HUES6 (cell line): ENCODE results near the gene REV1.
"Not testable (repeated sequence)": the region's sequence is repeated elsewhere in the genome, so short reads cannot be mapped to it uniquely, and the experiment has no call there.

ENCODE experiments used
- H3K27ac ChIP-seq: 2 replicates; pipeline ENCODE4 v1.7.0; 2013; ENCODE audit warnings: low read depth, mild to moderate bottlenecking, low read length, inconsistent platforms
- H3K27me3 ChIP-seq: 2 replicates; pipeline ENCODE4 v1.6.1; 2013; ENCODE audit warnings: low read length; ENCODE audit not compliant: control insufficient read depth, insufficient read depth
- H3K36me3 ChIP-seq: 2 replicates; pipeline ENCODE4 v1.6.1; 2013; ENCODE audit warnings: low read length; ENCODE audit not compliant: control insufficient read depth, insufficient read depth
- H3K4me1 ChIP-seq: 2 replicates; pipeline ENCODE4 v1.6.1; 2013; ENCODE audit warnings: low read length; ENCODE audit not compliant: control insufficient read depth, insufficient read depth
- H3K4me3 ChIP-seq: 2 replicates; pipeline ENCODE4 v1.5.1; 2013; ENCODE audit warnings: low read depth, low read length
- H3K9ac ChIP-seq: one replicate; pipeline ENCODE4 v1.6.1; 2013; ENCODE audit warnings: mild to moderate bottlenecking, low read length
- H3K9me3 ChIP-seq: 2 replicates; pipeline ENCODE4 v1.6.1; 2013; ENCODE audit warnings: low read depth, low read length; ENCODE audit not compliant: control insufficient read depth, insufficient read depth

Gene REV1

DNA sequence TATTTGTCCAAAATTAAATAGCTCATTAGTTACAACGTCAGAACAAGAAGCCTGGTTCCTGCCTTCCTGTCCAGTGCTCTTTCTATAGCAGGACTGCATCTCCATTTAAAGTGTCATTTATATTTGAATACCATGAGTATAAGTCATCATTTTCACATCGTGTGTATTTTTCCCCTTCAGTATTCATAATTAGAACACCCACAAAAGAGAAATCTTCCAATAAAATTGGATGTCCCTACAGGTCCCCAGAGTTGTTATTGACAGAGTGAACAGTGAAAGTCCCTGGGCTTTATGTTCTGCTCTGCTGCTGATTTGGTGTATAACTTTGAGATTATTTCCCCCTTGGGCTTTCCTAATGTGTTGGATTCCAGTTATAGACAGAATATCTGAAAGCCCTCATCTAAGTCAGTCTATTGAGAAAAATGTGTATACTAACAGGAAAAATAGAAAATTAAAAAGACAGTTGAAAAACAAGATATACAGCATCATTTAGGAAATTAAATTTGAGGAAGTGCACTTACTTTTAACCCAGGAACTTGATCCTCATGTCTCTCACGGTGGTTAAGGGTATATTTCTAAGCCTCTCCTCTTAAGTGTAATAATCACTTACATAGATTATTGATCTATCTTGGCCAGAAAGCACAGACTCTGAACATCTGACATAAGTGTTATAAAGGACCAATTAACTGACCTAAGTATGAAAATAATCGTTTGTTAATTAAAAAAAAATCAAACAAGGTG lies 15.2 kb upstream of the REV1 start:
- Histone ChIP-seq H3K27me3 (no peaks in the 10 kb centered on the region), H3K36me3 (no peaks in the 10 kb centered on the region), H3K27ac (no peak overlapping the region), H3K9me3 (no peaks in the 10 kb centered on the region), H3K4me1 (no peaks in the 10 kb centered on the region), H3K9ac (no peak overlapping the region), H3K4me3 (no peak overlapping the region)

GRCh38 chr2:99503662-99504416 lies 14.0 kb upstream of the REV1 start:
- not testable (repeated sequence) for H3K4me1 ChIP-seq, H3K9ac ChIP-seq, H3K27ac ChIP-seq, H3K9me3 ChIP-seq, H3K4me3 ChIP-seq, H3K36me3 ChIP-seq, H3K27me3 ChIP-seq

GRCh38 chr2:99496021-99496420 lies 6.2 kb upstream of the REV1 start:
- peaks cover 9% of the 10 kb centered on the region for H3K4me1 ChIP-seq
- no peaks in the 10 kb centered on the region for H3K9me3 ChIP-seq
- H3K9ac ChIP-seq, result no peak overlapping the region
- no peaks in the 10 kb centered on the region for H3K36me3 ChIP-seq
- no peak overlapping the region for H3K27ac ChIP-seq
- H3K27me3 ChIP-seq, result no peaks in the 10 kb centered on the region
- no peak overlapping the region for H3K4me3 ChIP-seq

DNA sequence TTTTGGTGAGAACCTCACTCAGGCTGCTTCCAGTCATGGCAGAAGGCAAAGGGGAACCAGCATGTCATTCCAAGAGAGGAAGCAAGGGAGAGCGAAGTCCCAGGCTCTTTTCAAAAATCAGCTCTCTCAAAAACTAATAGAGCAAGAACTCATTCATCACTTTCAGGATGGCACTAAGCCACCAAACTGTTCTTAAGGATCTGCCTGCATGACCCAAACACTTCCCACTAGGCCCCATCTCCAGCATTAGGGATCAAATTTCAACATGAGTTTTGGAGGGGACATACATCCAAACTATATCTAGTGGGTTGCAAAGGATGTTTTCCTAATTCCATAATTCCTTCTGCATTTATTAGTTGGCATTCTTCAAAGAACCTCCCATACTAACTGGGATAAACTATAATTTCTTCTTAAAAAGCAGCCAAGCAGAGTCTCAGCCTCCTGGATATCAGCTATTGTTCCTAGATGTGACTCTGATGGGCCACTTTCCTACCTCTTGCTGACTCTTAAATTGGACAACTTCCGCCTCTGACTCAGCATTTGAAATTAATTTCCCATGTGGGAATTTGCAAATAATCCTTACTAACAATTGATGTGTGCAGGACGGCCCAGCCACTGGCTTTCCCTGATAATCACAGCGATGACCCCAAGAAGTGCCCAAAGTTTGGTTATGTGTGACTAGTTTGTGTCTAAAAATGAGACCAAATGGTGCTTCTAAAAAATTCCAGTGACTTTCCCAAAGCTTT lies 5.5 kb upstream of the REV1 start:
- H3K27me3 ChIP-seq, result no peaks in the 10 kb centered on the region
- H3K9me3 ChIP-seq, result no peaks in the 10 kb centered on the region
- peaks cover 9% of the 10 kb centered on the region for H3K4me1 ChIP-seq
- H3K9ac ChIP-seq, result no peak overlapping the region
- H3K36me3 ChIP-seq, result no peaks in the 10 kb centered on the region
- no peak overlapping the region for H3K4me3 ChIP-seq
- no peak overlapping the region for H3K27ac ChIP-seq

DNA sequence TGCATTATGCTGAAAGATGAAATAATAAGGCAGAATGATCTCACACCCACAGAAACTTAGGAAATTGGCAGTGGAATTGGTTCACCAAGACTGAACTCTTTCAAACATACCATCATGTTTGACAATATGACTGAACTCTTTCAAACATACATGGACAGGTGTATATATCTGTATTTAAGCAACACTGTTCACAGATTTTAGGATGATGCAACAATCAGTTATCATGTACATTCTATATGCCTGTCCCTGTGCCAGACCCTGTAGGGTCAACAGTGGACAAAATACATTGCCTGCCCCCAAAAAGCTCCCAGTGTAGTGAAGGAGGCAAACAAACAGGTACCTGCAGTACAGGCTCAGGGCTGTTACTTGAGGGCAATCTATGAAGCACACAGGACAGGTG lies 2.9 kb upstream of the REV1 start:
- Histone ChIP-seq H3K27ac (no peak overlapping the region), H3K27me3 (no peaks in the 10 kb centered on the region), H3K9ac (no peak overlapping the region), H3K36me3 (no peaks in the 10 kb centered on the region), H3K4me1 (peaks cover 10% of the 10 kb centered on the region), H3K9me3 (no peaks in the 10 kb centered on the region), H3K4me3 (no peak overlapping the region)

DNA sequence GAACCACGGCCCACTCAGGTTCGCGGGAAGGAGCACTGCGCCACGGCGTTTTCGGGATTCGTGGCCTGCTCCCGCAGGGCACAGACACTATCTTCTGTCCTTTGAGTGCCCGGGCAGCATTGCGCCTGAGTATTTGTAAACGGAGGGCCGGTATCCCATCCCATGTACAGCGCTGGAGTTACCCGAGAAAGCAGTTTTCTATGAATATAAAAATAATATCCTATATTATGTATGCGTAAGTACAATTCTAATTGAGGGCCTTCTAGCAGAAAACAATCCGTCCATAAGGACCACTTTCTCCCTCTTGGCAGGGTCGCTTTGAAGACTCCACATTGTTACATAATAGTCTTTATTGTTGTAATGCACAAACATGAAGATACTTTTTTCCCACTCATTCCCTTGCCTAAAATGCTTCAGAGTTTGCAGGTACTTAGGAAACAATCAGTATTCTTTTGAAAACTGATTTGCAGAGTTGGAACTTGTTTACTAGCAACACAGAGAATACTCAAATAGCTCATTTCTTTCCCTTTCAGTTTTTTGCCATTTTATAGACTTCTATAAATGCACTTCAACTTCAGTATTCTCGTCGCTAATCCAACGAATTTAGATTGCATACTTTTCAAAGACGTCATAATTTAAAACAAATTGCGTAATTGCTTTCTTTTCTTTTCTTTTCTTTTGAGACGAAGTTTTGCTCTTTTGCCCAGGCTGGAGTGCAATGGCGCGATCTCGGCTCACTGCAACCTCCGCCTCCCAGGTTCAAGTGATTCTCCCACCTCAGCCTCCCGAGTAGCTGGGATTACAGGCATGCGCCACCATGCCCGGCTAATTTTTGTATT lies 1.0 kb upstream of the REV1 start:
- Histone ChIP-seq H3K9me3 (no peaks in the 10 kb centered on the region), H3K4me3 (peak overlapping the region; percentile 69), H3K27me3 (no peaks in the 10 kb centered on the region), H3K36me3 (no peaks in the 10 kb centered on the region), H3K4me1 (peaks cover 16% of the 10 kb centered on the region), H3K27ac (no peak overlapping the region), H3K9ac (peak overlapping the region; percentile 83)

- Histone ChIP-seq H3K9me3 (no peaks in the 10 kb centered on the region), H3K4me3 (peak overlapping the region; percentile 83), H3K9ac (peak overlapping the region; percentile 97), H3K4me1 (peaks cover 22% of the 10 kb centered on the region), H3K36me3 (no peaks in the 10 kb centered on the region), H3K27me3 (no peaks in the 10 kb centered on the region), H3K27ac (peak overlapping the region; percentile 82; the same call in 1 of the 2 replicates)
These were observed 605 bp downstream of the REV1 start for GRCh38 chr2:99489063-99489760.

GRCh38 chr2:99488539-99489062 lies 1.2 kb downstream of the REV1 start:
- Histone ChIP-seq H3K4me3 (peak overlapping the region; percentile 83), H3K27ac (peak overlapping the region; percentile 47; the same call in 1 of the 2 replicates), H3K27me3 (no peaks in the 10 kb centered on the region), H3K4me1 (peaks cover 23% of the 10 kb centered on the region), H3K9me3 (no peaks in the 10 kb centered on the region), H3K9ac (peak overlapping the region; percentile 97), H3K36me3 (no peaks in the 10 kb centered on the region)

- H3K4me3 ChIP-seq, result peak overlapping the region; percentile 83; the same call in 1 of the 2 replicates
- H3K27me3 ChIP-seq, result no peaks in the 10 kb centered on the region
- H3K4me1 ChIP-seq, result peaks cover 23% of the 10 kb centered on the region
- no peak overlapping the region for H3K27ac ChIP-seq
- H3K9me3 ChIP-seq, result no peaks in the 10 kb centered on the region
- H3K9ac ChIP-seq, result no peak overlapping the region
- H3K36me3 ChIP-seq, result no peaks in the 10 kb centered on the region
These were observed 1.9 kb downstream of the REV1 start for GRCh38 chr2:99487906-99488305.

GRCh38 chr2:99485824-99486223 lies 4.0 kb downstream of the REV1 start:
- no peak overlapping the region for H3K4me3 ChIP-seq
- no peaks in the 10 kb centered on the region for H3K9me3 ChIP-seq
- no peaks in the 10 kb centered on the region for H3K27me3 ChIP-seq
- no peak overlapping the region for H3K9ac ChIP-seq
- H3K4me1 ChIP-seq, result peaks cover 31% of the 10 kb centered on the region
- no peaks in the 10 kb centered on the region for H3K36me3 ChIP-seq
- H3K27ac ChIP-seq, result 0 out of 2 replicates have a peak overlapping the region, but pooled peaks have one; percentile 17
